IPS-18c (cell line): ENCODE data around the gene INO80.
"Not testable (repeated sequence)": the region's sequence is repeated elsewhere in the genome, so short reads cannot be mapped to it uniquely, and the experiment has no call there.

Experiments
- H3K4me3 ChIP-seq: 2 replicates; pipeline ENCODE4 v1.7.0; 2013; ENCODE audit warnings: low read depth, mild to moderate bottlenecking, low read length, moderate library complexity; ENCODE audit not compliant: insufficient read depth
- H3K9me3 ChIP-seq: one replicate; pipeline ENCODE4 v1.6.1; 2013; ENCODE audit warnings: mild to moderate bottlenecking, low read length, moderate library complexity; ENCODE audit not compliant: control insufficient read depth, insufficient read depth

Gene INO80

GRCh38 chr15:40963201-40963600 lies 152.9 kb downstream of the INO80 start:
- H3K4me3 ChIP-seq: no peak overlapping the region
- H3K9me3 ChIP-seq: no peaks in the 10 kb centered on the region

DNA sequence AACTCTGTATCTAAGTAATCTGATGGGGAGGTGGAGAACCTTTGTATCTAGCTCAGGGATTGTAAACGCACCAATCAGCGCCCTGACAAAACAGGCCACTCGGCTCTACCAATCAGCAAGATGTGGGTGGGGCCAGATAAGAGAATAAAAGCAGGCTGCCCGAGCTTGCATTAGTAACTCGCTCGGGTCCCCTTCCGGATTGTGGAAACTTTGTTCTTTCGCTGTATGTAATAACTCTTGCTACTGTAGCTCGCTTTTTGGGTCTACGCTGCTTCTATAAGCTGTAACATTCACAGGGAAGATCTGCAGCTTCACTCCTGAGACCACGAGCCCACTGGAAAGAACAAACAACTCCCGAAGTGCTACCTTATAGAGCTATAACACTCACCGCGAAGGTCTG lies 153.8 kb downstream of the INO80 start:
- H3K4me3 ChIP-seq, H3K9me3 ChIP-seq: not testable (repeated sequence)

DNA sequence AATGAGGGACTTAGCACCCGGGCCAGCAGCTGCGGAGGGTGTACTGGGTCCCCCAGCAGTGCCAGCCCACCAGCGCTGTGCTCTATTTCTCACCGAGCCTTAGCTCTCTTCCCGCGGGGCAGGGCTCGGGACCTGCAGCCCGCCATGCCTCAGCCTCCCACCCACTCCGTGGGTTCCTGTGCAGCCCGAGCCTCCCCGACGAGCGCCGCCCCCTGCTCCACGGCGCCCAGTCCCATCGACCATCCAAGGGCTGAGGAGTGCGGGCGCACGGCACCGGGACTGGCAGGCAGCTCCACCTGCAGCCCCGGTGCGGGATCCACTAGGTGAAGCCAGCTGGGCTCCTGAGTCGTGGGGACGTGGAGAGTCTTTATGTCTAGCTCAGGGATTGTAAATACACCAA lies 154.3 kb downstream of the INO80 start:
- H3K4me3 ChIP-seq, H3K9me3 ChIP-seq: not testable (repeated sequence)

DNA sequence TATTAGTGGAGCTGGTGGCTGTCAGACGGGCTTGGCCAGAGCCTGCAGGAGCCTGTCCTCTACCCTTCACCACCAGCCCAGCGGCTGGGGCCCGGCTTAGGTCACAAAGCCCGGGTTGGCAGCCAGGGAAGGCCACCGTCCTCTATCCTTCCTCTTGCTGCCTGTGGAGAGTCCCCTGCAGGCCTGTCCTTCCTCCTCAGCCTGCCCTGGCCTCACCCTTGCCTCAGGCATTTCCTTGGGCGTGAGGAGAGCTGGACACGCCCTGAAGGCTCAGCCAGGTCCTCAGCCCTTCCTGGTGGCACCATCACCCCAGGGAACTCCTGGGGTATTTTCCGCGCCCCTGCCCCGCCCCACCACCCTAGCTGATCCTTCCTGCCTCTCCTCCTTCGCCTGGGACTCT lies 155.2 kb downstream of the INO80 start:
- H3K4me3 ChIP-seq: no peak overlapping the region

GRCh38 chr15:40960151-40960885 lies 155.8 kb downstream of the INO80 start:
- Histone ChIP-seq H3K4me3 (no peak overlapping the region), H3K9me3 (no peaks in the 10 kb centered on the region)

More for the DNA sequence above, 155.2 kb downstream of the INO80 start:
- no peaks in the 10 kb centered on the region for H3K9me3 ChIP-seq

DNA sequence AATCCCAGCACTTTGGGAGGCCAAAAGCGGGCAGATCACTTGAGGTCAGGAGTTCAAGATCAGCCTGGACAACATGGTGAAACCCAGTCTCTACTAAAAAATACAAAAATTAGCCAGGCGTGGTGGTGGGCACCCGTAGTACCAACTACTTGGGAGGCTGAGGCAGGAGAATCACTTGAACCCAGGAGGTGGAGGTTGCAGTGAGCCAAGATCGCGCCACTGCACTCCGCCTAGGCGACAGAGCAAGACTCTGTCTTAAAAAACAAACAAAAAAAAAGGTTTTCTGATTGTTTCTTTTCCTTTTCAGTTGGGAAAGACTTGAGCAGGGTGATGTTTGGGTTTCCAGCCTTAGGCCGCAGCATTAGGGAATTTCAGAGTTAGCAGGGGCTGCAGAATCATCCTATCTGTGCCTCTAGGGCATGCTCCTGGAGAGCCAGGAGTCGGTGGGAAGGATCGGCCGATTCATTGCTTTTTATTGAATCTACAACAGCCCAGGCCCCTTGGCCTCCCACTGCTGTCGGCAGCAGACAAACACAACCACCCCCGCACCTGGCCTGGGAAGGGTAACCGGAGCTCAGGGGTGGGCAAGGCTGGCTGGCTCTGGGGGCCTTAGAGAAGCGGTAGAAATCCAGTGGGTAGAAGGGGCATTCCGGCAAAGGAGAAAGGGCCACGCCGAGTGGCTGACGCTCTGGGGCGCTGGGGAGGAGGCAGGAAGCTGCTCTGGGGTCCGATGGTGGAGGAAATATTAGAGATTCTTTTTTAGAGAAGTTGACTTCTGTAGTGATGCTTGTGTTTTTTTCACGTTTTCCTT lies 156.5 kb downstream of the INO80 start:
- H3K9me3 ChIP-seq: no peaks in the 10 kb centered on the region
- no peak overlapping the region for H3K4me3 ChIP-seq

DNA sequence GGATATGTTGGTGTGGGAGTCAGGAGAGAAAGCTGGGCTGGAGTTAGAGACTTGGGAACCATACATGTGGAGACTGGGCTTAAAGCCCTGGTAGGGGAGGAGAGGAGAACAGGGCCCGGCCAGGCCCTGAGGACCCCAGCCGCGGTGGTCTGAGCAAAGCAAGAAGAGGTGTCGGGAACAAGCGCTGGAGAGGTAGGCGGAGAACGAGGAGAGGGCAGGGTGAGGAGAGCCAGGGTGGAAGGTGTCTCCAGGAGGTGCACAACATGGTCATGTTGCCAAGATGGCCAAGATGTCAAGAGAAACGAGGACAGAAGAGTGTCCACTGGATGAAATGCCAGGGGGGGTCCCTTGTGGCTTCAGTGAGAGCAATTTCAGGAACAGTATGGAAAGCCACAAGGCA lies 157.4 kb downstream of the INO80 start:
- no peak overlapping the region for H3K4me3 ChIP-seq
- H3K9me3 ChIP-seq: no peaks in the 10 kb centered on the region

- H3K4me3 ChIP-seq: no peak overlapping the region
- no peaks in the 10 kb centered on the region for H3K9me3 ChIP-seq
These were observed 157.9 kb downstream of the INO80 start for GRCh38 chr15:40958146-40958545.

- Histone ChIP-seq H3K9me3 (no peaks in the 10 kb centered on the region), H3K4me3 (no peak overlapping the region)
These were observed 158.5 kb downstream of the INO80 start for GRCh38 chr15:40957581-40958051.

- Histone ChIP-seq H3K4me3 (no peak overlapping the region), H3K9me3 (peaks cover 2% of the 10 kb centered on the region)
These were observed 159.0 kb downstream of the INO80 start for GRCh38 chr15:40957041-40957555.

DNA sequence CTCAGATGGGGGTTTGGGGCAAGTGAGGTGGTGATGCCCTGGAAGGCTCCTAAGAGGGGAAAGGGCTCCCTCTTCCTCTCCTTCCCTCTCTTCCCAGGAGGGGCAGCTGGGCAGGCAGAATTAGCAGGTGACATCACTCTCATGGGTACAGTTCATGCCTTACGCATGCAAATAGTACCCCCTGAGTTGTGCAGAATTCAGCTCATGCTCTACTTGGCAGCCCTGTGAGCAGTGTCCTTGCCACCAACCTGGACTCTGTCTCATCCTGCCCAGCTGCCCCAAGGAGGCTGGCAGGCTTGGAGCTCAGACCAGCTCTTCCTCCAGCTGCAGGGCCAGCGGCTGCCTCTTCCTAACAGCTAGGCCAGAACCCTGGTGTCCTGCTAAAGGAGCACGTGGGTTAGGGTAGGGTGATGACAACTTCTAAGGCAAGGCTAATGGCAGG lies 159.5 kb downstream of the INO80 start:
- H3K4me3 ChIP-seq: no peak overlapping the region
- peaks cover 2% of the 10 kb centered on the region for H3K9me3 ChIP-seq

DNA sequence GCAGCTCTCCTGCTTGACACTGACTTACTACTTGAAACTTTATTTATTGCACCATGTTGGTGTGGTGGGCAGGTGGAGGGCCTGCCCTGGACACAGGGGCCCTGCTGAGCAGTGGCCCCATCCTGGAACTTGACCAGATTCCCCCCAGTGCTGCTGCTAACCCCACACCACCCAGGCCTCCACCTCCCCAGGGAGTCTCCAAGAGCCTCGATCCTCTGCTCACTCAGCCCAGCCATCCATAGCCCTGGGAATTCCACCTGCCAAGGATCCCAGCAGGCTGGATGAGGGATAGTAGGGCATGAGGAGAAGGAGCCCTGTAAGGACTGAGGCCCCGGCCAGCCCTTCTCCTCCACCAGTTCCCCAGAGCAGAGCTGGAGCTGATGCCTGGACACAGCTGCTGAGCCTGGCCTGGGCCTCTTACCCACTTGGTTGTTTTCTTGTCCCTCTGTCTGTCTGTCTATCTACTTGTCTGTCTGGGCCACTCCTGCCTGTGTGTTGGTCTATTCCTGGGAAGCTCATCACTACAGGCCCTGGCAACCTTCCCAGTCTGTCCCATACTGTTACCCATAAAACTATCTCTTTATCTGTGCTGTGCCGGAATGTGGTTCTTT lies 160.0 kb downstream of the INO80 start:
- Histone ChIP-seq H3K9me3 (peaks cover 2% of the 10 kb centered on the region), H3K4me3 (no peak overlapping the region)

DNA sequence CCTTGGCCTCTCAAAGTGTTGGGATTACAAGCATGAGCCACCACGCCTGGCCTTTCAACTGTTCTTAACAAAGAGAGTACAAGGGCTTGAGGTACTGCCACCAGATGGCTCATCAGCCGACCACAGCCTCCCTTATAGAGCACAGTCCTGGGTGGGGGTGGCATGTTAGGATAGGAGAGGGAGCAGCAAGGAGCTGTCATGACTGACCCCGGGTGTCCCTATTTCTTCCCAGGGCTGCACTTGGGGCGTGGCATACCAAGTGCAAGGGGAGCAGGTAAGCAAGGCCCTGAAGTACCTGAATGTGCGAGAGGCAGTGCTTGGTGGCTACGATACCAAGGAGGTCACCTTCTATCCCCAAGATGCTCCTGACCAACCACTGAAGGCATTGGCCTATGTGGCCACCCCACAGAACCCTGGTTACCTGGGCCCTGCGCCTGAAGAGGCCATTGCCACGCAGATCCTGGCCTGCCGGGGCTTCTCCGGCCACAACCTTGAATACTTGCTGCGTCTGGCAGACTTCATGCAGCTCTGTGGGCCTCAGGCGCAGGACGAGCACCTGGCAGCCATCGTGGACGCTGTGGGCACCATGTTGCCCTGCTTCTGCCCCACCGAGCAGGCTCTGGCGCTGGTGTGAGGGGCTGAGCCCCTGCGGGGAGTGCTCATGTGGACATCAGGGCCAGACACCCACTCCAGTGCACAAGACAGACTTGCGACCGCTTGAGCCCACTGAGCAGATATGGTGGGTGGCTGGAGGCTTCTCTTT lies 160.8 kb downstream of the INO80 start:
- Histone ChIP-seq H3K4me3 (no peak overlapping the region; the same call in 1 of the 2 replicates), H3K9me3 (peaks cover 2% of the 10 kb centered on the region)

GRCh38 chr15:40954158-40954848 lies 161.8 kb downstream of the INO80 start:
- H3K4me3 ChIP-seq: peak overlapping the region; percentile 89
- H3K9me3 ChIP-seq: not testable (repeated sequence)

DNA sequence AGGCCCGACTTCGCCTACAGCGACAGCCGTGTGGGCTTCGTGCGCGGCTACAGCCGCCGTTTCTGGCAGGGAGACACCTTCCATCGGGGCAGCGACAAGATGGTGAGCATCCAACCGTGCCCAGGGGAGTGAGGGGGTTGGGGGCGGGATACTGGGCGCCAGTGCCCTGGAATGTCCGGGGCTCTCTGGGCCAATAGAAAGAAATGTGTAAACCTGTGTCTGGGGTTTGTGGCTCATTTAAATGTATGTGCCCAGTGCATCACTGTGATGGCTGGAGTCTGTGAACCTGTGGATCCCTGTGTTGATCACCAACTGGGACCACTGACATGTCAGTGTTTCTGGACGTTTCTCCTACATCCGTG lies 162.4 kb downstream of the INO80 start:
- Histone ChIP-seq H3K4me3 (peak overlapping the region; percentile 89), H3K9me3 (peaks cover 2% of the 10 kb centered on the region)

DNA sequence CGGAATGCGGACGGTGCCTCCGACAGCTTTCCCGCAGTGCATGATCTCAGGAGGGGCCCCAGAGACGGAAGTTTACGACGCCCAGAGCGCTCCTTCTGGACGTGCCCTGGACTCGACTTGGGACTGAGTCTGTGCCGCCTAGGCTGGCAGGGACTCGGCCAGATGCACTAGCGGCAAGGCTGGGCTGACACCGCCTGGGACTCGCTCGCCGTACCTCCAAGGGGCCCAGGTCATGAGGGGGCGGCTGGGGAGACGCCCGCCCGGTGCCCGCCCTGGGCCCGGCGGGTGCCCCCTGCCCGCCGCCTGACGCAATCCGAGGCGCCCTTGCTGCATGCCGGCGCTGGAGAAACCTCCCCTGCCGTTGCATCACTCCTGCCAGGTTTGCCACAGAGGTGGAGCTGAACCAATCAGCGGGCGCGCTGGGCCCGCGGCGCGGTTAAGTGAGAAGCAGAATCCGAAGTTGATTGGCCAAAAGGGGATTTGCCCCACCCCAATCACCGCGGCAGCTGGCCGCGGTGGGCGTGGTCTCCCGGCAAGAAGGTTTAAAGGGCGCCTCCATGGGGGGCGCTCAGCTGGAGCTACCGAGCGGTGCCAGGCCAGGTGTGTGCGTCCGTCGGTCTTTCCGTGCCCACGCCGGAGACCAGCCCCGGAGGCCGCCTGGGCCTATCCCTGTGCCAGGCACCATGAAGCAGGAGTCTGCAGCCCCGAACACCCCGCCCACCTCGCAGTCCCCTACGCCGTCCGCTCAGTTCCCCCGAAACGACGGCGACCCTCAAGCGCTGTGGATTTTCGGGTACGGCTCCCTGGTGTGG lies 163.0 kb downstream of the INO80 start, which contains the start of gene CHAC1:
TSS of gene CHAC1 (plus strand) at position 571 of the 812 bp plus-strand sequence. CDS start at position 684, 113 bp downstream.
- Histone ChIP-seq H3K4me3 (peak within 1 kb of the TSS; percentile 89), H3K9me3 (peaks cover 2% of the 10 kb centered on the region)
